IMR-90 (cell line): ENCODE results near the gene RFX5. TPM values are rescaled to one million over a fixed set of nuclear protein-coding genes. Genes with fewer than 3 reads are reported as not detected.

Experiments used
- ATAC-seq: fragments of 200-7000 bp; cut with Tn5 transposase; 2 replicates; pipeline ENCODE4 v1.9.1; 2020; ENCODE audit warnings: low read depth, mild to moderate bottlenecking, moderate library complexity
- BruUV-seq: library from RNA; stranded (reverse); fragments of 400-500 nt; replicated peaks from 2 replicates; lab custom pipeline; 2021; lab: Mats Ljungman, UMichigan
- CTCF ChIA-PET: fragments of 300-600 bp; formaldehyde crosslinking; extraction: SDS; loops from one replicate; lab custom pipeline; 2021; ENCODE audit warnings: antibody characterized with exemption; lab: Yijun Ruan, JAX
- POLR2A ChIA-PET: fragments of 300-600 bp; sonication (Branson Sonifier 250); formaldehyde crosslinking; loops from one replicate; lab custom pipeline; 2022; ENCODE audit warnings: antibody characterized with exemption; ENCODE audit not compliant: unreplicated experiment; lab: Charles Lee
- DNase-seq: peaks from one replicate; pipeline ENCODE4 v3.0.0; 2013
- H2AFZ ChIP-seq: replicated peaks from 2 replicates; pipeline ENCODE3; 2013; ENCODE audit warnings: low read length, mild to moderate bottlenecking; ENCODE audit not compliant: poor library complexity
- H2AK5ac ChIP-seq: 2 replicates; pipeline ENCODE4 v1.6.1; 2013; ENCODE audit warnings: low read depth, low read length, inconsistent platforms
- H2AK9ac ChIP-seq: replicated peaks from 2 replicates; pipeline ENCODE3; 2013; ENCODE audit warnings: mild to moderate bottlenecking, low read depth, low read length, moderate library complexity; ENCODE audit not compliant: poor library complexity
- H2BK120ac ChIP-seq: 2 replicates; pipeline ENCODE4 v1.6.1; 2013; ENCODE audit warnings: low read depth, low read length, inconsistent platforms
- H2BK15ac ChIP-seq: 3 replicates; pipeline ENCODE4 v1.6.1; 2013; ENCODE audit warnings: low read depth, low read length, inconsistent platforms
- H2BK20ac ChIP-seq: 2 replicates; pipeline ENCODE4 v1.6.1; 2013; ENCODE audit warnings: low read depth, mild to moderate bottlenecking, inconsistent platforms, low read length, moderate library complexity
- H2BK5ac ChIP-seq: 2 replicates; pipeline ENCODE4 v1.6.1; 2013; ENCODE audit warnings: mild to moderate bottlenecking, low read depth, low read length, inconsistent platforms; ENCODE audit not compliant: poor library complexity, severe bottlenecking
- H3K14ac ChIP-seq: replicated peaks from 2 replicates; pipeline ENCODE4 v1.6.1; 2013; ENCODE audit warnings: low read depth, low read length, inconsistent platforms
- H3K18ac ChIP-seq: 2 replicates; pipeline ENCODE4 v1.6.1; 2013; ENCODE audit warnings: low read depth, low read length, control low read depth
- H3K23ac ChIP-seq: 2 replicates; pipeline ENCODE4 v1.6.1; 2013; ENCODE audit warnings: low read depth, low read length, inconsistent platforms
- H3K27ac ChIP-seq: 2 replicates; pipeline ENCODE4 v1.5.1; 2013; ENCODE audit warnings: mild to moderate bottlenecking, control low read depth, low read length; ENCODE audit not compliant: insufficient read depth
- H3K27me3 ChIP-seq: 2 replicates; pipeline ENCODE4 v1.6.1; 2013; ENCODE audit warnings: low read length; ENCODE audit not compliant: control insufficient read depth, insufficient read depth
- H3K36me3 ChIP-seq: 2 replicates; pipeline ENCODE4 v1.6.1; 2013; ENCODE audit warnings: low read length, mixed read lengths; ENCODE audit not compliant: control insufficient read depth, insufficient read depth
- H3K4ac ChIP-seq: 2 replicates; pipeline ENCODE4 v1.6.1; 2013; ENCODE audit warnings: low read depth, low read length, inconsistent platforms
- H3K4me1 ChIP-seq: 2 replicates; pipeline ENCODE4 v1.6.1; 2013; ENCODE audit warnings: low read length, mixed read lengths; ENCODE audit not compliant: control insufficient read depth, insufficient read depth
- H3K4me2 ChIP-seq: 2 replicates; pipeline ENCODE4 v1.6.1; 2013; ENCODE audit warnings: low read depth, mild to moderate bottlenecking, control low read depth, low read length, moderate library complexity
- H3K4me3 ChIP-seq: 2 replicates; pipeline ENCODE4 v1.5.1; 2013; ENCODE audit warnings: low read depth, mild to moderate bottlenecking, control low read depth, low read length, moderate library complexity; ENCODE audit not compliant: insufficient read depth
- H3K56ac ChIP-seq: 2 replicates; pipeline ENCODE4 v1.6.1; 2013; ENCODE audit warnings: low read length, inconsistent platforms; ENCODE audit not compliant: insufficient read depth; ENCODE audit errors: extremely low read depth
- H3K79me1 ChIP-seq, 2 experiments: 2 replicates each; pipeline ENCODE4 v1.6.1; 2013; ENCODE audit warnings: low read length in 2 of 2, inconsistent platforms in 1 of 2, low read depth in 1 of 2
- H3K9ac ChIP-seq: 2 replicates; pipeline ENCODE4 v1.6.1; 2013; ENCODE audit warnings: low read depth, low read length, control low read depth
- H3K9me1 ChIP-seq: 2 replicates; pipeline ENCODE4 v1.6.1; 2013; ENCODE audit warnings: low read length, inconsistent platforms; ENCODE audit not compliant: insufficient read depth
- H3K9me3 ChIP-seq: 2 replicates; pipeline ENCODE4 v1.6.1; 2013; ENCODE audit warnings: low read length; ENCODE audit not compliant: control insufficient read depth, insufficient read depth
- H4K20me1 ChIP-seq: 2 replicates; pipeline ENCODE4 v1.6.1; 2013; ENCODE audit warnings: low read length, inconsistent platforms; ENCODE audit not compliant: insufficient read depth
- H4K5ac ChIP-seq: 2 replicates; pipeline ENCODE4 v1.6.1; 2013; ENCODE audit warnings: mild to moderate bottlenecking, low read depth, low read length, control low read depth
- H4K8ac ChIP-seq, 2 experiments: 2 replicates each; pipeline ENCODE4 v1.6.1; 2013; ENCODE audit warnings: low read depth in 2 of 2, low read length in 2 of 2, control low read depth in 1 of 2, inconsistent platforms in 1 of 2
- H4K91ac ChIP-seq: 2 replicates; pipeline ENCODE4 v1.6.1; 2013; ENCODE audit warnings: low read depth, low read length, inconsistent platforms; ENCODE audit not compliant: insufficient read depth
- MXI1 ChIP-seq: IDR thresholded peaks from 2 replicates; pipeline ENCODE4 v1.6.1; 2012; ENCODE audit warnings: low read depth, mild to moderate bottlenecking, low read length, moderate library complexity, borderline replicate concordance
- WGBS, 2 experiments: methylation state at CpG; one replicate each; pipeline versions ENCODE4 v1.1.5 to v1.1.7; 2013; ENCODE audit warnings: missing lambda C conversion rate in 2 of 2; ENCODE audit not compliant: insufficient read length in 1 of 2; ENCODE audit errors: extremely low coverage in 2 of 2; 5-methylcytosine and 5-hydroxymethylcytosine counted together
- dilution Hi-C: fragments of 300-500 bp; cut with HindIII; formaldehyde crosslinking; loops from one replicate; pipeline ENCODE4 v1.14.3; 2018; ENCODE audit warnings: low sequenced_read_pairs; ENCODE audit not compliant: unreplicated experiment
- in situ Hi-C: fragments of 300-500 bp; cut with MboI; formaldehyde crosslinking; loops from 3 replicates; pipeline ENCODE4 v1.14.3; 2019; ENCODE audit warnings: low sequenced_read_pairs, inconsistent platforms, mixed read lengths
- intact Hi-C: fragments of 100-400 bp; cut with micrococcal nuclease; formaldehyde crosslinking; loops from 2 replicates; pipeline ENCODE4 v1.10.0; 2022
- polyA plus RNA-seq, 3 experiments: library from polyadenylated mRNA; depleted of rRNA; stranded (reverse); fragments of >200 nt; gene quantifications; 2 replicates each; pipeline ENCODE4 v1.2.3, GENCODE V29; 2012; ENCODE audit warnings: low replicate concordance in 1 of 3
- total RNA-seq: library from RNA; depleted of rRNA; stranded (reverse); fragments of >200 nt; gene quantifications from 2 replicates; pipeline ENCODE4 v1.2.3, GENCODE V29; 2012

RFX5 gene
- total and polyA plus RNA-seq, 2 of the 4 experiments (the other 2 are of a cell fraction): 29.3 to 44.4 TPM

- dilution Hi-C loops (no loop called here), intact Hi-C loops (no loop called here), in situ Hi-C loops (no loop called here)
- H4K91ac ChIP-seq: no peak overlapping the region
- peaks cover 14% of the 10 kb centered on the region for H3K4me1 ChIP-seq
- no peak overlapping the region for H2AK9ac ChIP-seq
- no peak overlapping the region for H2BK120ac ChIP-seq
- H4K8ac ChIP-seq: no peak overlapping the region
- no peak overlapping the region for H3K4me3 ChIP-seq
- no peak for TF ChIP-seq MXI1
- no peak overlapping the region for H3K23ac ChIP-seq
- no peaks in the 10 kb centered on the region; the same call in 1 of the 2 replicates for H3K9me3 ChIP-seq
- no peak overlapping the region for H3K4ac ChIP-seq
- H4K20me1 ChIP-seq: no peaks in the 10 kb centered on the region
- H3K79me1 ChIP-seq: peaks cover 0 to 10% of the 10 kb centered on the region in 2 experiments; a peak in 1 of 4 replicates
- DNase-seq (no peak), ATAC-seq (no peak)
- no peaks in the 10 kb centered on the region for H3K27me3 ChIP-seq
- no peak overlapping the region for H2BK5ac ChIP-seq
- peaks cover 34% of the 10 kb centered on the region for H3K36me3 ChIP-seq
- no peak overlapping the region for H3K14ac ChIP-seq
- no peak overlapping the region for H2BK15ac ChIP-seq
- H3K4me2 ChIP-seq: no peak overlapping the region
- no peak overlapping the region for H2AK5ac ChIP-seq
- 90% methylated on average over 9 of the region's 20 CpGs; no CpG with 5 or more reads in 1 of the 2 experiments for WGBS, 2 experiments
- CTCF ChIA-PET: interaction anchor here (1.3 kb wide), 1 partner anchor 28 kb away, joined by 4 read pairs; no protein-coding TSS in a partner anchor
- no peak overlapping the region for H3K27ac ChIP-seq
- no peak overlapping the region for H3K56ac ChIP-seq
- H3K9me1 ChIP-seq: peaks cover 14% of the 10 kb centered on the region
- no TSS peak for BruUV-seq
- H3K18ac ChIP-seq: no peak overlapping the region
- H2AFZ ChIP-seq: peak overlapping the region; percentile 21
- POLR2A ChIA-PET: no interaction called here
- no peak overlapping the region for H2BK20ac ChIP-seq
- H4K5ac ChIP-seq: no peak overlapping the region
- H3K9ac ChIP-seq: no peak overlapping the region
These were observed 21.6 kb upstream of the RFX5 start for GRCh38 chr1:151368393-151369301.
